B cell (primary cell): ENCODE measurements around the gene DDX20.

Experiments
- EZH2 ChIP-seq: IDR thresholded peaks from 2 replicates; pipeline ENCODE4 v1.6.1; 2012; ENCODE audit warnings: borderline replicate concordance, low read depth, mild to moderate bottlenecking, moderate library complexity, low read length; ENCODE audit not compliant: insufficient read depth, poor library complexity, severe bottlenecking
- TF ChIP-seq, protein P1 (sequence below): fragments of 200-600 bp; IDR thresholded peaks from one replicate; pipeline ENCODE4 v1.8.0; 2022; ENCODE audit warnings: antibody characterized with exemption, mild to moderate bottlenecking

DNA sequence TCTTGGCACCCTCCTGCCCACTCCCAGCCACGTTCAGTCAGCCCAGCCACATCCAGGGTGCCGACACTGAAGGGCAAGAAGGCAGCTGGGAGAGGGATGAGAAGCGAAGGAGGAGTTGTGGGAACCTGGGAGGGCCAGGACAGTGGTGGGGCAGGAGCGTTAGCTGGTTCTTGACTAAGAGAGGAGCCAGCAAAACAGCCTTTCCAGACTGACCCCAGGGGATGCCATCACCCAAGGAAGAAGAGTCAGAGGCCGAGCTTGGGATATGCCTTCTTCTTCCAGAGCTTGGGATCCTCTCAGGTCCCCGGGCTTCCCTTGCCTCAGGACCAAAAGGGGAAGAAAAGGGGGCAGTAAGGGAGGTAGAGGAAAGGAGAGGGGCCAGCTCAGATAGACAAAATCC lies 23.7 kb upstream of the DDX20 start:
- TF ChIP-seq, protein P1, sequence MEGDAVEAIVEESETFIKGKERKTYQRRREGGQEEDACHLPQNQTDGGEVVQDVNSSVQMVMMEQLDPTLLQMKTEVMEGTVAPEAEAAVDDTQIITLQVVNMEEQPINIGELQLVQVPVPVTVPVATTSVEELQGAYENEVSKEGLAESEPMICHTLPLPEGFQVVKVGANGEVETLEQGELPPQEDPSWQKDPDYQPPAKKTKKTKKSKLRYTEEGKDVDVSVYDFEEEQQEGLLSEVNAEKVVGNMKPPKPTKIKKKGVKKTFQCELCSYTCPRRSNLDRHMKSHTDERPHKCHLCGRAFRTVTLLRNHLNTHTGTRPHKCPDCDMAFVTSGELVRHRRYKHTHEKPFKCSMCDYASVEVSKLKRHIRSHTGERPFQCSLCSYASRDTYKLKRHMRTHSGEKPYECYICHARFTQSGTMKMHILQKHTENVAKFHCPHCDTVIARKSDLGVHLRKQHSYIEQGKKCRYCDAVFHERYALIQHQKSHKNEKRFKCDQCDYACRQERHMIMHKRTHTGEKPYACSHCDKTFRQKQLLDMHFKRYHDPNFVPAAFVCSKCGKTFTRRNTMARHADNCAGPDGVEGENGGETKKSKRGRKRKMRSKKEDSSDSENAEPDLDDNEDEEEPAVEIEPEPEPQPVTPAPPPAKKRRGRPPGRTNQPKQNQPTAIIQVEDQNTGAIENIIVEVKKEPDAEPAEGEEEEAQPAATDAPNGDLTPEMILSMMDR, result no peak
- no peak for TF ChIP-seq EZH2
